ENCODE results near the gene NKIRAS1. TPM values are rescaled to one million over a fixed set of nuclear protein-coding genes. Genes with fewer than 3 reads are reported as not detected.

The NKIRAS1 gene
- total RNA-seq, 1 donor from 2014 or later = 8.5 TPM

GRCh38 chr3:23960649-23961048 is 43.9 kb upstream of the NKIRAS1 start:
- Mint-ChIP-seq H3K36me3 (ENCODE audit: insufficient read depth) (peaks cover 33% of the 10 kb centered on the region), H3K27me3 (no peaks in the 10 kb centered on the region), H3K9me3 (ENCODE audit: low read depth) (no peaks in the 10 kb centered on the region)

DNA sequence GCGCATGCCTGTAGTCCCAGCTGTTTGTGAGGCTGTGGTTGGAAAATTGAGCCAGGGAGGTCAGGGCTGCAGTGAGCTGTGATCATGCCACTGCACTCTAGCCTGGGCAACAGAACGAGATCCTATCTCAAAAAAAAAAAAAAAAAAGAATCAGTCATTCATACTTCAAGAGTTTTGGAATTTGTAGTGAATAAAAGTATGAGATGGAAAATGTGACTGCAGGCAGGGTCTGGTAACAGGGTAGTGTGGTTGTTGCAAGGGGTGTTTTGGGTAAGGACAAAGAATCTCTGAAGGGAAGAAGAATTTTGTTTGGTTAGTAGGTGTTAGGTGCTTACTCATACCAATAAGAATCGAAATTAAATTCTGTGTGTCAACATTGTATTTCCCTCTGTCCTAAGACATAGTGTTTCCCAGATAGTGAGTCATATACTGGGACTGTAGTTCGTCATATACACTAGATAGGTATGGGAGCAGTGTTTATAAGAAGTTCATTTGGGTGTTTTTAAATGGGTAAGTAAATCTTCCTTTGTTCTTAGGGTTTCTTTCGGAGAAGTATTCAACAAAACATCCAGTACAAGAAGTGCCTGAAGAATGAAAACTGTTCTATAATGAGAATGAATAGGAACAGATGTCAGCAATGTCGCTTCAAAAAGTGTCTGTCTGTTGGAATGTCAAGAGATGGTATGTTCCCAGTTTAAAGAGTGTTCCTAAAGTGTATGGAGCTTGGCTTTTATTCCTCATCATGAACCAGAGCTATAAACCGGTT is 42.5 kb upstream of the NKIRAS1 start:
- H3K27me3 Mint-ChIP-seq = no peaks in the 10 kb centered on the region
- H3K36me3 Mint-ChIP-seq (ENCODE audit: insufficient read depth) = peaks cover 38% of the 10 kb centered on the region
- no peak overlapping the region for H3K4me3 Mint-ChIP-seq (ENCODE audit: low read depth)
- TF ChIP-seq CTCF (IDR thresholded peaks at IDR 0.05; ENCODE audit: unreplicated experiment) = no peak
- no peaks in the 10 kb centered on the region for H3K9me3 Mint-ChIP-seq (ENCODE audit: low read depth)
- no peak for DNase-seq (ENCODE audit: low spot score, unreplicated experiment)
- H3K4me1 Mint-ChIP-seq (ENCODE audit: low read depth) = peaks cover 22% of the 10 kb centered on the region
- no peak overlapping the region for H3K27ac Mint-ChIP-seq

More at GRCh38 chr3:23960649-23961048, 43.9 kb upstream of the NKIRAS1 start:
- TF ChIP-seq CTCF (IDR thresholded peaks at IDR 0.05; ENCODE audit: unreplicated experiment) = no peak
- H3K4me3 Mint-ChIP-seq (ENCODE audit: low read depth) = no peak overlapping the region
- no peak overlapping the region for H3K27ac Mint-ChIP-seq
- no peak for DNase-seq (ENCODE audit: low spot score, unreplicated experiment)
- peaks cover 13% of the 10 kb centered on the region for H3K4me1 Mint-ChIP-seq (ENCODE audit: low read depth)

DNA sequence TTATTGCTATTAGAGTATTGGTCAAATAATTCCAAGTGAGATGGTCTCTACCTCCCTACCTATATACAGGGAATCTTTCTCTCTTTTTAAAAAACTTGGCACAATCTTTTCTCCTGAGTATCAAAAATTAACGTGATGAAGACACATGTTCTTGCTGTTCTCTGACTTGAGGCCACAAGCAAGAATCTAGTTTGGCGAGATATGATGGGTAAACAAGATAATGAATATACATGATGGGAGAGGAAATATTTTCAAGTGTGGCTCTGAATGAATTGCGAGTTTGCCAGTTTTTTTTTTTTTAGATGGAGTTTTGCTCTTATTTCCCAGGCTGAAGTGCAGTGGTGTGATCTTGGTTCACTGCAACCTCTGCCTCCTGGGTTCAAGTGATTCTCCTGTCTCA is 39.9 kb upstream of the NKIRAS1 start:
- TF ChIP-seq CTCF (IDR thresholded peaks at IDR 0.05; ENCODE audit: unreplicated experiment) = no peak
- H3K27ac Mint-ChIP-seq = no peak overlapping the region
- DNase-seq (ENCODE audit: low spot score, unreplicated experiment) = no peak
- H3K4me3 Mint-ChIP-seq (ENCODE audit: low read depth) = no peak overlapping the region
- H3K36me3 Mint-ChIP-seq (ENCODE audit: insufficient read depth) = peaks cover 26% of the 10 kb centered on the region
- H3K4me1 Mint-ChIP-seq (ENCODE audit: low read depth) = peaks cover 28% of the 10 kb centered on the region
- H3K27me3 Mint-ChIP-seq = no peaks in the 10 kb centered on the region
- no peaks in the 10 kb centered on the region for H3K9me3 Mint-ChIP-seq (ENCODE audit: low read depth)

DNA sequence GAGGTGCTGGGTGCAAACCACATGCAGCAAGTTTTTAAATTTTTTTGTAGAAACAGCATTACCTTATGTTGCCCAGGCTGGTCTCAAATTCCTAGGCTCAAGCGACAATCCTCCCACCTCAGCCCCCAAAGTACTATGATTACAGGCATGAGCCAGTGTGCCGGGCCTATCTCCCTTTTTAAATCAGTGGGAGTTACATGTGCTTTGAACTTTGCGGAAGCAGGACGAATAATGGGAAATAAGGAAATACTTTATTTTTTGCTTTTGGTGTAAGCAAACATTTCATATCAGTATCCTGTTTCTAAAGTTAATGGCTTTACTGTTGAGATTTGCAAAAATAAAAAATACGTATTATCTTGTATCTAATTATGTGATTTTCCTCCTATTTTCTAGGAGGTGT is 37.4 kb upstream of the NKIRAS1 start:
- Mint-ChIP-seq H3K4me3 (ENCODE audit: low read depth) (no peak overlapping the region), H3K27ac (no peak overlapping the region), H3K9me3 (ENCODE audit: low read depth) (no peaks in the 10 kb centered on the region), H3K36me3 (ENCODE audit: insufficient read depth) (peaks cover 17% of the 10 kb centered on the region), H3K4me1 (ENCODE audit: low read depth) (peaks cover 34% of the 10 kb centered on the region), H3K27me3 (no peaks in the 10 kb centered on the region)
- DNase-seq (ENCODE audit: low spot score, unreplicated experiment) = no peak
- TF ChIP-seq CTCF (IDR thresholded peaks at IDR 0.05; ENCODE audit: unreplicated experiment) = no peak

DNA sequence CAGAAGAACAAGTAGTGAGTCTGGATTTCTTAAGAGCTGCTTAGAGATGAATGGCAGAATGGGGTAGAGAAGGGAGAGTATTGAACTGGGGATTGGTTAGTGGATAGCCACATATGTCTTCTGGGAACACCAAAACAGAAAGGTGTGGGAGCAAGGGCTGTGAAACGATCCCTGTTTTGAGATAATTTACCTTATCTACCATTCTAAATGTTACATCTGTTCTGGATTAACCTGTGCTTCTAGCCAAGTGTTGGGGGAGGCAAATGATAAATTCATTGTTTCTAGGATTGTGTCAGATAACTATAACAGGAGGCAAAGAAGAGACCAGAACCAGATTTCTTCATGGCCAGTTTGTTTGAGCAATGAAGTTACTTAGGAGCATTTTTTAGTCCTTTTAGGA is 36.7 kb upstream of the NKIRAS1 start:
- peaks cover 15% of the 10 kb centered on the region for H3K36me3 Mint-ChIP-seq (ENCODE audit: insufficient read depth)
- no peak overlapping the region for H3K4me3 Mint-ChIP-seq (ENCODE audit: low read depth)
- no peaks in the 10 kb centered on the region for H3K9me3 Mint-ChIP-seq (ENCODE audit: low read depth)
- no peaks in the 10 kb centered on the region for H3K27me3 Mint-ChIP-seq
- no peak for DNase-seq (ENCODE audit: low spot score, unreplicated experiment)
- H3K4me1 Mint-ChIP-seq (ENCODE audit: low read depth) = peaks cover 33% of the 10 kb centered on the region
- no peak overlapping the region for H3K27ac Mint-ChIP-seq
- TF ChIP-seq CTCF (IDR thresholded peaks at IDR 0.05; ENCODE audit: unreplicated experiment) = no peak
